Measurements from ENCODE around the gene TLN1. TPM values are rescaled to one million over a fixed set of nuclear protein-coding genes. Genes with fewer than 3 reads are reported as not detected.

Gene TLN1
- total and polyA plus RNA-seq, 10 donors: 79.9 to 881 (median 469) TPM

DNA sequence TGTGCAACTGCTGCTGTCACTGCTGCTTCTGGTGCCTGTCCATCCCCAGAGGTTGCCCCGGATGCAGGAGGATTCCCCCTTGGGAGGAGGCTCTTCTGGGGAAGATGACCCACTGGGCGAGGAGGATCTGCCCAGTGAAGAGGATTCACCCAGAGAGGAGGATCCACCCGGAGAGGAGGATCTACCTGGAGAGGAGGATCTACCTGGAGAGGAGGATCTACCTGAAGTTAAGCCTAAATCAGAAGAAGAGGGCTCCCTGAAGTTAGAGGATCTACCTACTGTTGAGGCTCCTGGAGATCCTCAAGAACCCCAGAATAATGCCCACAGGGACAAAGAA lies 58.0 kb downstream of the TLN1 start:
- TF ChIP-seq, protein P1, sequence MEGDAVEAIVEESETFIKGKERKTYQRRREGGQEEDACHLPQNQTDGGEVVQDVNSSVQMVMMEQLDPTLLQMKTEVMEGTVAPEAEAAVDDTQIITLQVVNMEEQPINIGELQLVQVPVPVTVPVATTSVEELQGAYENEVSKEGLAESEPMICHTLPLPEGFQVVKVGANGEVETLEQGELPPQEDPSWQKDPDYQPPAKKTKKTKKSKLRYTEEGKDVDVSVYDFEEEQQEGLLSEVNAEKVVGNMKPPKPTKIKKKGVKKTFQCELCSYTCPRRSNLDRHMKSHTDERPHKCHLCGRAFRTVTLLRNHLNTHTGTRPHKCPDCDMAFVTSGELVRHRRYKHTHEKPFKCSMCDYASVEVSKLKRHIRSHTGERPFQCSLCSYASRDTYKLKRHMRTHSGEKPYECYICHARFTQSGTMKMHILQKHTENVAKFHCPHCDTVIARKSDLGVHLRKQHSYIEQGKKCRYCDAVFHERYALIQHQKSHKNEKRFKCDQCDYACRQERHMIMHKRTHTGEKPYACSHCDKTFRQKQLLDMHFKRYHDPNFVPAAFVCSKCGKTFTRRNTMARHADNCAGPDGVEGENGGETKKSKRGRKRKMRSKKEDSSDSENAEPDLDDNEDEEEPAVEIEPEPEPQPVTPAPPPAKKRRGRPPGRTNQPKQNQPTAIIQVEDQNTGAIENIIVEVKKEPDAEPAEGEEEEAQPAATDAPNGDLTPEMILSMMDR (IDR thresholded peaks at IDR 0.05 in 8 of 11, conservative IDR thresholded peaks at IDR 0.05 in 3 of 11): no peak
- no peak for TF ChIP-seq POLR2A (IDR thresholded peaks at IDR 0.05)
- TF ChIP-seq POLR2AphosphoS5 (IDR thresholded peaks at IDR 0.05): no peak
- WGBS, 5 donors: 75 to 93% (median 89%) methylated on average over 3 of the region's 3 CpGs
- Histone ChIP-seq H3K4me3 (no peak overlapping the region), H3K9me3 (no peaks in the 10 kb centered on the region), H3K27me3 (replicated peaks in 1 of 7) (peaks cover 0 to 17% (median 4%) of the 10 kb centered on the region in 7 donors), H3K36me3 (no peaks in the 10 kb centered on the region), H3K4me1 (peaks cover 0 to 18% (median 14%) of the 10 kb centered on the region in 6 donors), H3K27ac (no peak overlapping the region)
- intact Hi-C loops (cut with DNase I; ENCODE audit: low total_unique reads): no loop called here
- no peak for DNase-seq

DNA sequence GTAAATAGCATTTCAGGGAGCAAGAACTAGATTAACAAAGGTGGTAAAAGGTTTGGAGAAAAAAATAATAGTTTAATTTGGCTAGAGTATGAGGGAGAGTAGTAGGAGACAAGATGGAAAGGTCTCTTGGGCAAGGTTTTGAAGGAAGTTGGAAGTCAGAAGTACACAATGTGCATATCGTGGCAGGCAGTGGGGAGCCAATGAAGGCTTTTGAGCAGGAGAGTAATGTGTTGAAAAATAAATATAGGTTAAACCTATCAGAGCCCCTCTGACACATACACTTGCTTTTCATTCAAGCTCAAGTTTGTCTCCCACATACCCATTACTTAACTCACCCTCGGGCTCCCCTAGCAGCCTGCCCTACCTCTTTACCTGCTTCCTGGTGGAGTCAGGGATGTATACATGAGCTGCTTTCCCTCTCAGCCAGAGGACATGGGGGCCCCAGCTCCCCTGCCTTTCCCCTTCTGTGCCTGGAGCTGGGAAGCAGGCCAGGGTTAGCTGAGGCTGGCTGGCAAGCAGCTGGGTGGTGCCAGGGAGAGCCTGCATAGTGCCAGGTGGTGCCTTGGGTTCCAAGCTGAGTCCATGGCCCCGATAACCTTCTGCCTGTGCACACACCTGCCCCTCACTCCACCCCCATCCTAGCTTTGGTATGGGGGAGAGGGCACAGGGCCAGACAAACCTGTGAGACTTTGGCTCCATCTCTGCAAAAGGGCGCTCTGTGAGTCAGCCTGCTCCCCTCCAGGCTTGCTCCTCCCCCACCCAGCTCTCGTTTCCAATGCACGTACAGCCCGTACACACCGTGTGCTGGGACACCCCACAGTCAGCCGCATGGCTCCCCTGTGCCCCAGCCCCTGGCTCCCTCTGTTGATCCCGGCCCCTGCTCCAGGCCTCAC lies 58.6 kb downstream of the TLN1 start, which contains the start of gene CA9:
Gene CA9, plus strand, starts transcription at position 797 of the 893 bp plus-strand sequence. Its CDS starts 32 bp downstream, at position 829.
- WGBS, 5 donors: 77 to 89% (median 85%) methylated on average over 10 of the region's 10 CpGs
- no peaks in the 10 kb centered on the region for H3K9me3 ChIP-seq
- H3K4me3 ChIP-seq: no peak within 1 kb of the TSS
- H3K27me3 ChIP-seq (replicated peaks in 1 of 7): peaks cover 0 to 17% (median 4%) of the 10 kb centered on the region in 7 donors
- H3K4me1 ChIP-seq: peaks cover 0 to 18% (median 14%) of the 10 kb centered on the region in 6 donors
- no peaks in the 10 kb centered on the region for H3K36me3 ChIP-seq
- intact Hi-C loops (cut with DNase I; ENCODE audit: low total_unique reads): no loop called here
- no peak within 1 kb of the TSS for H3K27ac ChIP-seq
- no peak for DNase-seq
- TF ChIP-seq, protein P1 (IDR thresholded peaks at IDR 0.05 in 8 of 11, conservative IDR thresholded peaks at IDR 0.05 in 3 of 11): no peak
- no peak for TF ChIP-seq POLR2AphosphoS5 (IDR thresholded peaks at IDR 0.05)
- TF ChIP-seq POLR2A (IDR thresholded peaks at IDR 0.05): no peak

DNA sequence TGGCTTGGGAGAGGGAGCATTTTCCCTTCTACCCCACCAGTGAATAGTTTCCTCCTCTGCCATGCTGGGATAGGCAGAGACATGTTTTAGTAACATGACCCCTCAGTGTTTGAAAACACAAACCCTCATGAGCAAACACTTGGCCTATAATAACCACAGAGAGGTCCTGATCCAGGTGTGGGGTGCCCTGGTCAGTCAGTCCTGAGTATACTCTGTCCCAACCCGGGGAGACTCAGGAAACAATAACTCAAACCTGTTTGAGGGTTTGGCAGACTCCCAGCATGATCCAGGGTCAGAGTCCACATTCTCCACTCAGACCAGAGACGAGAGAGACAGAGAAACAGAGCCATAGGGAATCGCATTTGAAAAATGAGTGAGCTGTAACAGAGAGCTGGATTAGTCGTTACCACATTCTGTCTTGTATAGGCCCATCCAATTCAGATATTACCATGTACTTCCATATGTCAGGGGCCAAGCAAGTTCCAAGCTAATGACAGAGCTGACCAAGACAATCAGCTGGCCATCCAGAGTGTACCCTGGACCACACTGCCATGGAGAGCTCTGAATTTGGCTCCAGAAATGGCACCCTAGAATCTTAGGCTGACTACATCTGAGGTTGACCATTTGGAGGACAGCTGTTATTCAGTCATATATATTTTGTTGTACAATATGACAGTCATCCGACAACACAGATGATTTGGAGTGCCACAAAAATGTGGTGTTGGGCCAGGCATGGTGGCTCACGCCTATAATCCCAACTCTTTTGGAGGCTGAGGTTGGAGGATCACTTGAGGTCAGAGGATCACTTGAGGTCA lies 62.5 kb downstream of the TLN1 start:
- 63 to 78% (median 76%) methylated on average over 6 of the region's 6 CpGs for WGBS, 5 donors
- no peaks in the 10 kb centered on the region for H3K27me3 ChIP-seq (replicated peaks in 1 of 7)
- H3K9me3 ChIP-seq: no peaks in the 10 kb centered on the region
- TF ChIP-seq, protein P1 (IDR thresholded peaks at IDR 0.05 in 8 of 11, conservative IDR thresholded peaks at IDR 0.05 in 3 of 11): no peak
- TF ChIP-seq POLR2AphosphoS5 (IDR thresholded peaks at IDR 0.05): no peak
- TF ChIP-seq POLR2A (IDR thresholded peaks at IDR 0.05): no peak
- intact Hi-C loops (cut with DNase I; ENCODE audit: low total_unique reads): loop anchor here (10.0 kb wide), 1 partner anchor 65 kb away; the partner anchor contains the start of gene TESK1
- no peak overlapping the region for H3K27ac ChIP-seq
- peaks cover 5 to 23% (median 19%) of the 10 kb centered on the region in 6 donors for H3K4me1 ChIP-seq
- no peaks in the 10 kb centered on the region for H3K36me3 ChIP-seq
- DNase-seq: peak; percentile 5
- no peak overlapping the region for H3K4me3 ChIP-seq

Data from spleen (tissue), 11 donors.